Cardiac septum (tissue), 1 donor: ENCODE measurements around the gene NEK8. TPM values are rescaled to one million over a fixed set of nuclear protein-coding genes. Genes with fewer than 3 reads are reported as not detected.
"Not testable (repeated sequence)": the region's sequence is repeated elsewhere in the genome, so short reads cannot be mapped to it uniquely, and the experiment has no call there.

Source experiments
- DNase-seq: peaks from one replicate; pipeline ENCODE4 v3.0.0-alpha.2; 2020; ENCODE audit warnings: low spot score
- intact Hi-C: fragments of 100-400 bp; cut with DNase I; formaldehyde crosslinking; loops from one replicate; pipeline ENCODE4 v1.14.0; 2022
- total RNA-seq: library from RNA; stranded (reverse); fragmentation: NEBNext Ultra II Directional; extraction: Animal tissue kit (Norgen Biotek cat#: 25700); gene quantifications from one replicate; pipeline ENCODE4 v1.2.1, GENCODE V29; 2021
- donor health status: DM: no; HTN: no; CAD: no.

The NEK8 gene
- total RNA-seq, 1 donor from 2014 or later: 0.78 TPM

DNA sequence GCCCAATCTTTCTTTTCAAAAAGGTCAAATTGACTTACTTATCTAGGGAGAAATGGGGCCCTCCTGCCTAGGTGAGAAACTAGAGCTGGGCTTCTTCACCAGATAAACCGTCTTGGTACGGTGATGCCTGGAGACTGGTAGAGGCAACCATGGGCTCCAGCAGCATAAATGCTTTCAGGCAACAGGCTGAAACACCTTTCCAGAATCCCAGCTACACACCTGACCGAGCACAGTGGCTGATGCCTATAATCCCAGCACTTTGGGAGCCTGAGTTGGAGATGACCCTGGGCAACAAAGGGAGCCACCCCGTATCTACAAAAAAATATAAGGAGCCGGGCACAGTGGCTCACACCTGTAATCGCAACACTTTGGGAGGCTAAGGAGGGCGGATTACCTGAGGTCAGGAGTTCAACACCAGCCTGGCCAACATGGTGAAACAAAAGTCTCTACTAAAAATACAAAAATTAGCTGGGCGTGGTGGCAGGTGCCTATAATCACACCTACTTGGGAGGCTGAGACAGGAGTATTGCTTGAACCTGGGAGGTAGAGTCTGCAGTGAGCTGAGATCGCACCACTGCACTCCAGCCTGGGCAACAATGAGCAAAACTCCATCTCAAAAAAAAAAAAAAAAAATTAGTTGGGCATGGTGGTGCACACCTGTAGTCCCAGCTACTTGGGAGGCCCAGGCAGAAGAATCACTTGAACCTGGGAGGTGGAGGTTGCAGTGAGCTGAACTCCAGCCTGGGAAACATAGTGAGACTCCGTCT, 23.2 kb downstream of the NEK8 start:
- intact Hi-C loops: no loop called here

DNA sequence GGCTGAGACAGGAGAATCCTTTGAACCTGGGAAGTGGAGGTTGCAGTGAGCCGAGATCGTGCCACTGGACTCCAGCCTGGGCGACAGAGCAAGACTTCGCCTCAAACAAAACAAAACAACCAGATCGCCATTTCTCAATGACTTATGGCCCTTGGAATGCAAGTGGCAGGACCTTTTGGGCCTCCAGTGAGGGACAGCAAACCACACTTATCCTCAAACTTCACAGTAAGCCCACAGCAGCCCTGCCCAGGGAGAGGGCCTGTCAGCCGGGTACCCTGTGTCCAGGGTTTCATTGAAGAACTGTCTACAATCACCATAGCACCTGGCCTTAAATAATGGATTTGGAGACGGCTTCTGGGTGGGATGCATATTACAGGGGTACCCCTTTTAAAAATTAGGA, 26.9 kb downstream of the NEK8 start:
- intact Hi-C loops: no loop called here
- DNase-seq: no peak

More for the DNA sequence above, 23.2 kb downstream of the NEK8 start:
- DNase-seq: no peak

GRCh38 chr17:28756049-28756804, 27.6 kb downstream of the NEK8 start:
- DNase-seq: no peak
- intact Hi-C loops: no loop called here

DNA sequence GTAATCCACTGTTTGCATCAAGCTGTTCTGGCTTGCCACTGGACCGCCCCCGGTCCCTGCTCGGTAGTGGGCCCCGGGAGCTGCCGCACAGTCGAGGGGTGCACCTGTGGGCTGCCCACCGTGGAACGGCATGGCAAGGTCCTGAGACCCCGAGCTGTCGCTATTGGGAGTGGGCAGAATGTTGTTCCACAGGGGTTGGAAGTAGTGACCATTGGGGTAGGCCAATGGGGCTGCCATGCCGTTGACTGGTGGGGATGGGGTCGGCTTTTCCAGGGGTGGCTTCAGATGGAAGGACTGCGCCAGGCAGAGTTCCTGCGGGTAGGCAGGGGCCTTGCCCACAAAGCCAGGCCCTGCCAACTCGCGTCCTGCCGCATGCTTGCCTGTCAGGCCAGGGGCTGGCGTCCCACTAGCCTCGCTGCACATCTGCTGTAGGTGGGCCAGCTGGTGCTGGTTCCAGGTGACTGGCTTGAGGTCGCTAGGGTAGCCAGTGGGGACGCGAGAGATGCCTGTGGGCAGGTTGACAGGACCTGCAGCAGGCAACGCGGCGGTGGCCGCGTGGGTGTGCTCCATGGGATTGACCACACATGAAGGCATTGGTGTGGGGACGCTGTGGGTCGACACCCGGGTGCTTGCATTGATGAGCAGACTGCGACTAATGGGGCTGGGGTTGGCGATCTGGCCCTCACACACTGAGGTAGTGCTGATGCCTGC, 30.0 kb downstream of the NEK8 start:
- no peak for DNase-seq

GRCh38 chr17:28759256-28759865, 30.8 kb downstream of the NEK8 start:
- intact Hi-C loops: no loop called here

More for the DNA sequence above, 30.0 kb downstream of the NEK8 start:
- intact Hi-C loops: no loop called here

GRCh38 chr17:28760601-28761562, 32.3 kb downstream of the NEK8 start:
- intact Hi-C loops: loop anchor here (5.0 kb wide), 2 partner anchors 81 to 156 kb away; partner anchors contain the start of gene FAM222B
- peak; percentile 87 for DNase-seq

More at GRCh38 chr17:28759256-28759865, 30.8 kb downstream of the NEK8 start:
- DNase-seq: no peak

DNA sequence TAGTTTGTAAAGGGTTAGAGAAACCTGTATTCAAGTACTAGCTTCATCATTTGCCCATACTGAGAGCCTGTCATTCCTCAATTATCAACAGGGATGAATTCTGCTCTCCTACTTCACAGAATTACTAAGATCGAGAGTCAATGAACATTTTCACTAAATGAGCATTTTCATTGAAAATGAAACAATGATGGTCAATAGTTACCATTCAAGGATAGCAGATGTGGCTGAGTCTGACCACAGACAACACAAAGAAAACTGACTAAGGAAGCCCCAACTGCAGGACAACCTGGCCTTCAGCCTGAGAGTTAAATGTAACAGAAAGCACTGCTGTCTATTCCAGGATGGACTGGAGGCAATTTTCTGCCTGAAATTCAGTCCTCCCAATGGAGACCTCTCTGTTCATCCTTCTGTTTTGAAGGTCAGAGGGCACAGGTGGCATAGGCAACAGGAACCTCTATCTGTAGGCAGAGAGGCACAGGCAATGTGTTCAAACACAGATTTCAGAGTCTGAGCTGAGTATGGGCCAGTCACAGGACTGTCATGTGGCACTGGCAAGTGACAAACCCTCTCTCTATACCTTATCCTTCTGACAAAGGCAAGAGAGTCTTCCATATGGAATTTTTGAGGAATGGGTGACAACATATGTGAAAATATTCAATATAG, 34.7 kb downstream of the NEK8 start:
- intact Hi-C loops: loop anchor here (5.0 kb wide), 2 partner anchors 79 to 154 kb away; partner anchors contain the start of gene FAM222B
- DNase-seq: no peak

GRCh38 chr17:28763804-28764266, 35.2 kb downstream of the NEK8 start:
- intact Hi-C loops: loop anchor here (5.0 kb wide), 2 partner anchors 78 to 153 kb away; partner anchors contain the start of gene FAM222B
- DNase-seq: no peak

- intact Hi-C loops: no loop called here
- DNase-seq: no peak
Observed at GRCh38 chr17:28765038-28765437, 36.5 kb downstream of the NEK8 start.

- no peak for DNase-seq
- intact Hi-C loops: no loop called here
Observed at GRCh38 chr17:28773736-28774135, 45.1 kb downstream of the NEK8 start.

DNA sequence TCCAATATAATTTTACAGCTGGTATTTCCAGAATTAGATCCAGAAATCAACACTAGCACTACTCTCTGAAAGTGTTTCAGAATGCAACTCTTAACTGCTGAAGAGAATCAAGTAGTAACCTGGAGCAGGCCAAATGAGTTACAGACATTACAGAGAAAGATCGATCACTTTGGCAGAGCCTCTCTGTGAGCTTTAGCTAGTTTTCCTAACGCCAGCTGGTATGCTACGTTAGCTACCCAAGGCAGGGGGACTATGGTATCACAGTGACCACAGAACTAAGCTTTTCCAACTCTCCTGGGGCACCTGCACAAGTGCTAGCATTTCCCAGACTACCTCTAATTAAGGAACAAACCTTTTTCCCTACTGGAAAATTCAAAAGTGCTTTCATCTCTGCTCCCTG, 45.6 kb downstream of the NEK8 start:
- no peak for DNase-seq
- intact Hi-C loops: no loop called here

- DNase-seq: no peak
- intact Hi-C loops: no loop called here
Observed at GRCh38 chr17:28777178-28777577, 48.6 kb downstream of the NEK8 start.

DNA sequence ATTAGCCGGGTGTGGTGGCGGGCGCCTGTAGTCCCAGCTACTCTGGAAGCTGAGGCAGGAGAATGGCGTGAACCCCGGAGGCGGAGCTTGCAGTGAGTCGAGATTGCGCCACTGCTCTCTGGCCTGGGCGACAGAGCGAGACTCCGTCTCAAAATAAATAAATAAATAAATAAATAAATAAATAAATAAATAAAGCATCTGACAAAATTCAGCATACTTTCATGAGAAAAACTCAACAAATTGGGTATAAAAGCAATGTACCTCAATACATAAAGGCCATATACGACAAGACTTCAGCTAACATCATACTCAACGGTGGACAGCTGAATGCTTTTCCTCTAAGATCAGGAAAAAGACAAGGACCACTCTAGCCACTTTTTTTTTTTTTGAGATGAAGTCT, 51.0 kb downstream of the NEK8 start:
- DNase-seq, intact Hi-C loops: not testable (repeated sequence)

- intact Hi-C loops: no loop called here
- DNase-seq: no peak
Observed at GRCh38 chr17:28783161-28783560, 54.6 kb downstream of the NEK8 start.

GRCh38 chr17:28788100-28788499, 59.5 kb downstream of the NEK8 start:
- intact Hi-C loops: no loop called here
- DNase-seq: no peak
